Brain microvascular endothelial cell (primary cell): ENCODE results near the gene GLYATL3.
A peak's percentile ranks its signal among the peaks of the same experiment; 100 is the strongest.
"Not testable (repeated sequence)": the region's sequence is repeated elsewhere in the genome, so short reads cannot be mapped to it uniquely, and the experiment has no call there.

Experiments used
- DNase-seq: peaks from one replicate; pipeline ENCODE4 v3.0.0-alpha.2; 2020
- H3K27ac ChIP-seq: fragments of 250-450 bp; sonication (Bioruptor Pico); 2 replicates; pipeline ENCODE4 v1.5.1; 2020; ENCODE audit warnings: mild to moderate bottlenecking, moderate library complexity
- H3K27me3 ChIP-seq: fragments of 250-450 bp; sonication (Bioruptor Pico); replicated peaks from 2 replicates; pipeline ENCODE4 v1.5.1; 2020; ENCODE audit warnings: mild to moderate bottlenecking
- H3K36me3 ChIP-seq: fragments of 250-450 bp; sonication (Bioruptor Pico); replicated peaks from 2 replicates; pipeline ENCODE4 v1.5.1; 2020; ENCODE audit warnings: mild to moderate bottlenecking
- H3K4me3 ChIP-seq: 2 replicates; pipeline ENCODE4 v1.5.1; 2011; ENCODE audit warnings: low read depth, mild to moderate bottlenecking, control low read depth, low read length, moderate library complexity
- in situ Hi-C: cut with HindIII; loops from 2 replicates; pipeline ENCODE4 v1.10.0; 2017; ENCODE audit warnings: low sequenced_read_pairs, low pct_ligation_motif_present
- TF ChIP-seq, protein P1 (sequence below): IDR thresholded peaks from 2 replicates; pipeline ENCODE4 v1.5.1; 2011; ENCODE audit warnings: low read depth, mild to moderate bottlenecking, moderate library complexity, low read length, control low read depth, inconsistent platforms; ENCODE audit errors: missing control alignments

GLYATL3 gene

DNA sequence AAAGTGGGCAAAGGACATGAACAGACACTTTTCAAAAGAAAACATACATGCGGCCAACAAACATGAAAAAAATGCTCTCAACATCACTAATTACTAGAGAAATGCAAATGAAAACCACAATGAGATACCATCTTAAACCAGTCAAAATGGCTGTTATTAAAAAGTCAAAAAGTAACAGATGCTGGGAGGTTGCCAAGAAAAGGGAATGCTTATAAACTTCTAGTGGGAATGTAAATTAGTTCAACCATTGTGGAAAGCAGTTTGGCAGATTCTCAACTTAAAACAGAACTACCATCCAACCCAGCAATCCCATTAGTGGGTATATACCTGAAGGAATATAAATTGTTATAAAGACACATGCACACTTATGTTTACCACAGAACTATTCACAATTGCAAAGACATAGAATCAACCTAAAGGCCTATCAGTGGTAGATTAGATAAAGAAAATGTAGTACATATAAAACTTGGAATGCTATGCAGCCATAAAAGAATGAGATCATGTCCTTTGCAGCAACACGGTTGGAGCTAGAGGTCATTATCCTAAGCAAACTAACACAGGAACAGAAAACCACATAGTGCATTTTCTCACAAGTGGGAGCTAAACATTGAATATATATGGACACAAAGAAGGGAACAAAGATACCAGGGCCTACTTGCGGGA, 20.3 kb upstream of the GLYATL3 start:
- no peak overlapping the region for H3K27ac ChIP-seq
- H3K36me3 ChIP-seq: peaks cover 2% of the 10 kb centered on the region
- TF ChIP-seq, protein P1, sequence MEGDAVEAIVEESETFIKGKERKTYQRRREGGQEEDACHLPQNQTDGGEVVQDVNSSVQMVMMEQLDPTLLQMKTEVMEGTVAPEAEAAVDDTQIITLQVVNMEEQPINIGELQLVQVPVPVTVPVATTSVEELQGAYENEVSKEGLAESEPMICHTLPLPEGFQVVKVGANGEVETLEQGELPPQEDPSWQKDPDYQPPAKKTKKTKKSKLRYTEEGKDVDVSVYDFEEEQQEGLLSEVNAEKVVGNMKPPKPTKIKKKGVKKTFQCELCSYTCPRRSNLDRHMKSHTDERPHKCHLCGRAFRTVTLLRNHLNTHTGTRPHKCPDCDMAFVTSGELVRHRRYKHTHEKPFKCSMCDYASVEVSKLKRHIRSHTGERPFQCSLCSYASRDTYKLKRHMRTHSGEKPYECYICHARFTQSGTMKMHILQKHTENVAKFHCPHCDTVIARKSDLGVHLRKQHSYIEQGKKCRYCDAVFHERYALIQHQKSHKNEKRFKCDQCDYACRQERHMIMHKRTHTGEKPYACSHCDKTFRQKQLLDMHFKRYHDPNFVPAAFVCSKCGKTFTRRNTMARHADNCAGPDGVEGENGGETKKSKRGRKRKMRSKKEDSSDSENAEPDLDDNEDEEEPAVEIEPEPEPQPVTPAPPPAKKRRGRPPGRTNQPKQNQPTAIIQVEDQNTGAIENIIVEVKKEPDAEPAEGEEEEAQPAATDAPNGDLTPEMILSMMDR: no peak
- no peak overlapping the region for H3K4me3 ChIP-seq
- peak; percentile 22 for DNase-seq
- in situ Hi-C loops: no loop called here
- H3K27me3 ChIP-seq: no peaks in the 10 kb centered on the region

DNA sequence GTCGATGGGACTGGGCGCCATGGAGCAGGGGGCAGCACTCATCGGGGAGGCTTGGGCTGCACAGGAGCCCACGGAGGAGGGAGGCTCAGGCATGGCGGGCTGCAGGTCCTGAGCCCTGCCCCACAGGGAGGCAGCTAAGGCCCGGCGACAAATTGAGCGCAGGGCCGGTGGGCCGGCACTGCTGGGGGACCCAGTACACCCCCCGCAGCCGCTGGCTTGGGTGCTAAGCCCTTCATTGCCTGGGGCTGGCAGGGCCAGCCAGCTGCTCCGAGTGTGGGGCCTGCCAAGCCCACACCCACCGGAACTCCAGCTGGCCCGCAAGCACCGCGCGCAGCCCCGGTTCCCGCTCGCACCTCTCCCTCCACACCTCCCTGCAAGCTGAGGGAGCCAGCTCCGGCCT, 17.9 kb upstream of the GLYATL3 start:
- in situ Hi-C loops, H3K27ac ChIP-seq, H3K27me3 ChIP-seq, DNase-seq, H3K36me3 ChIP-seq, H3K4me3 ChIP-seq: not testable (repeated sequence)

DNA sequence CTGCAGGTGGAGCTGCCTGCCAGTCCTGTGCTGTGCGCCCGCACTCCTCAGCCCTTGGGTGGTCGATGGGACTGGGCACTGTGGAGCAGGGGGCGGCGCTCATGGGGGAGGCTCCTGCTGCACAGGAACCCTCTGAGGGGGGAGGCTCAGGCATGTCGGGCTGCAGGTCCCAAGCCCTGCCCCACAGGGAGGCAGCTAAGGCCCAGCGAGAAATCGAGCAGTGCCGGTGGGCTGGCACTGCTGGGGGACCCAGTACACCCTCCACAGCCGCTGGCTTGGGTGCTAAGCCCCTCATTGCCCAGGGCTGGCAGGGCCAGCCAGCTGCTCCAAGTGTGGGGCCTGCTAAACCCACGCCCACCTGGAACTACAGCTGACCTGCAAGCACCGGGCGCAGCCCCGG, 16.3 kb upstream of the GLYATL3 start:
- H3K27me3 ChIP-seq, in situ Hi-C loops, H3K4me3 ChIP-seq, DNase-seq, H3K27ac ChIP-seq, H3K36me3 ChIP-seq: not testable (repeated sequence)

DNA sequence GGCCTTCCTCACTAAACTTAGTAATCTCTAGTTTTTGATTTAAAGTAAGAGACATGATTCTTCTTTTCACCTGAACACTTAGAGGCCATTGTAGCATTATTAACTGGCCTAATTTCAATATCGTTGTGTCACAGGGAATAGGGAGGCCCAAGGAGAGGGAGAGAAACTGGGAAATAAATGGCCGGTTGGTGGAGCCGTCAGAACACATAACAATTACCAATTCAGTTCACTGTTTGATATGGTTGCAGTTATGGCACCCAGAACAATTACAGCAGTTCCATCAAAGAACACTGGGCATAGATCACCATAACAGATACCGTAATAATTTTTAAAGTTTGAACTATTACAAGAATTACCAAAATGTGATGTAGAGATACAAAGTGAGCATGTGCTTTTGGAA, 9.1 kb upstream of the GLYATL3 start:
- Histone ChIP-seq H3K27me3 (no peaks in the 10 kb centered on the region), H3K27ac (no peak overlapping the region), H3K4me3 (no peak overlapping the region), H3K36me3 (no peaks in the 10 kb centered on the region)
- in situ Hi-C loops: no loop called here
- no peak for DNase-seq
- TF ChIP-seq, protein P1: no peak

DNA sequence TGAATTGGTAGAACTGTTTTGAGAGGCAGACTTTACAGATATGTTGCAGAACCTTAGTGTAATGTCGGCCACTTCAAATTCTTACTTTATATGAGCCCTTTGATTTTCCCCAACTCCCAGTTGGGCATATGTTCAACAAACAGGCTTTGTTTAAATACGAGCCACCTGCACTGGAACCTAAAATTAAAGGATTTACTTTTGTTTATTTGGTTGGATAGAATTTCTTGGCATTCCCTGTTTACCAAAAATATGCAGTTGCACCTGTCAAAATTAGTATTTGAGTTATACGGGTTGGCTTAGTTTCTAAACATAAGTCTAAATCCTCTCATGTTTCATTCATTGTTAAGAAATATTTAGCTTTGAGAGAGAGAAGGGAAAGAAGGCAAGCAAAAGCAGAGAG, 2.4 kb upstream of the GLYATL3 start:
- H3K27ac ChIP-seq: no peak overlapping the region
- TF ChIP-seq, protein P1: no peak
- in situ Hi-C loops: no loop called here

DNA sequence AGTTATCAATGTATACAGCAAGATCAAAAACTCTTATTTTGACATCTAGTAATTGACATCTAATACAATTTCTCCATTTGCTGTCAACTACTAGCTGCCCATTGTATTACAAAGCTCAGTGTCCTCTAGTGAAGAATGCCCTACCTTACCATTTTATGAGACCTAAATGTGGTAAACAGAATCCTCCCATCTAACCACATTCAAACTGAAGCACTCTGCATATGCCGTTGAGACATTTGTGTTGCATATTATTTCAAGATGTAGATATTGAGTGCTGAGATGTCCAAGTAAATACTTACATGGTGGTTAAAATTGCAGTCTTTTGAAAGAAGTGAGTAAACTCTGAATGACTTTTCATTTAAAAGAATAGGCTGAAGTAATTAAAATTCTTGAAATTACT, 597 bp upstream of the GLYATL3 start:
- Histone ChIP-seq H3K4me3 (no peak overlapping the region), H3K27me3 (no peaks in the 10 kb centered on the region), H3K36me3 (no peaks in the 10 kb centered on the region), H3K27ac (no peak overlapping the region)
- DNase-seq: no peak
- in situ Hi-C loops: no loop called here
- TF ChIP-seq, protein P1: no peak

More for the DNA sequence above, 2.4 kb upstream of the GLYATL3 start:
- H3K27me3 ChIP-seq: no peaks in the 10 kb centered on the region
- DNase-seq: no peak
- H3K4me3 ChIP-seq: no peak overlapping the region
- no peaks in the 10 kb centered on the region for H3K36me3 ChIP-seq

DNA sequence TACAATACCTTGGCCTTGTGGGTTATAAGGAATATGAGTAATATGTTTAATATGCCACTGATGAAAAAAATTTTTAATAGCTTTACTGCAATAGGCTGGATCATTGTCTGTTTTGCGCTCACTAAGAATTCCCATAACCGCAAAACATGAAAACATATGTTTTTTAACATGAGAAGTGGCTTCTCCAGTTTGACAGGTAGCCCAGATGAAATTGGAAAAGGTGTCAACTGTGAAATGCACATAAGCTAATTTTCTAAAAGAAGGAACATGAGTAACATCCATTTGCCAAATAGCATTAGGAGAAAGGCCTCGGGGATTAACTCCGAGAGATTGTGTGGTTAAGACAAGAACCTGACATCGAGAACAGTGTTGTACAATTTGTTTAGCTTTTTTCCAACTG, 4.9 kb downstream of the GLYATL3 start:
- TF ChIP-seq, protein P1: no peak
- DNase-seq: no peak
- Histone ChIP-seq H3K27ac (no peak overlapping the region), H3K4me3 (no peak overlapping the region), H3K27me3 (no peaks in the 10 kb centered on the region), H3K36me3 (no peaks in the 10 kb centered on the region)
- in situ Hi-C loops: no loop called here
